ENCODE measurements around the gene ADH5. TPM values are rescaled to one million over a fixed set of nuclear protein-coding genes. Genes with fewer than 3 reads are reported as not detected.
"Not testable (repeated sequence)": the region's sequence is repeated elsewhere in the genome, so short reads cannot be mapped to it uniquely, and the experiment has no call there.

The ADH5 gene
- total and polyA plus RNA-seq, 8 donors = 152 to 305 (median 244) TPM

DNA sequence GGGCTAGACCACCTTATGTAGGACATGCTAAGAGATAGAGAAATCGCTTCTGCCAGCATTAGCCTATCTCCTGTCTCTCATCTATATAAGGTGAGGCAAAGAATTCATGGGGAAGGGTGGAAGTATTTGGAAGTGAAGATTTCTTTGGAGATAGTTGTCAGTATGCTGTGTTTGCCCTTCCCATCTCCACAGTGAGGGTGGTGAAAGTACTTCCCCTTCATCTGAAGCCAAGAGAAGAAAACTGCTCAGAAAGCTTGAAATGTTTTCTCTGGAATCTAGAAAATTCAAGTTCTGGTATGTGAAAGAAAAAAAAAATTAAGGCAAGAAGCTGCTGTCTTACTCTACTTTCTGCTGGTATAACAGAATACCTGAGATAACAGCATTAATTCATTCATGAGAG is 12.3 kb upstream of the ADH5 start:
- TF ChIP-seq, protein P1, sequence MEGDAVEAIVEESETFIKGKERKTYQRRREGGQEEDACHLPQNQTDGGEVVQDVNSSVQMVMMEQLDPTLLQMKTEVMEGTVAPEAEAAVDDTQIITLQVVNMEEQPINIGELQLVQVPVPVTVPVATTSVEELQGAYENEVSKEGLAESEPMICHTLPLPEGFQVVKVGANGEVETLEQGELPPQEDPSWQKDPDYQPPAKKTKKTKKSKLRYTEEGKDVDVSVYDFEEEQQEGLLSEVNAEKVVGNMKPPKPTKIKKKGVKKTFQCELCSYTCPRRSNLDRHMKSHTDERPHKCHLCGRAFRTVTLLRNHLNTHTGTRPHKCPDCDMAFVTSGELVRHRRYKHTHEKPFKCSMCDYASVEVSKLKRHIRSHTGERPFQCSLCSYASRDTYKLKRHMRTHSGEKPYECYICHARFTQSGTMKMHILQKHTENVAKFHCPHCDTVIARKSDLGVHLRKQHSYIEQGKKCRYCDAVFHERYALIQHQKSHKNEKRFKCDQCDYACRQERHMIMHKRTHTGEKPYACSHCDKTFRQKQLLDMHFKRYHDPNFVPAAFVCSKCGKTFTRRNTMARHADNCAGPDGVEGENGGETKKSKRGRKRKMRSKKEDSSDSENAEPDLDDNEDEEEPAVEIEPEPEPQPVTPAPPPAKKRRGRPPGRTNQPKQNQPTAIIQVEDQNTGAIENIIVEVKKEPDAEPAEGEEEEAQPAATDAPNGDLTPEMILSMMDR (IDR thresholded peaks at IDR 0.05) = no peak
- no peaks in the 10 kb centered on the region for H3K27me3 ChIP-seq
- ATAC-seq = no peak

DNA sequence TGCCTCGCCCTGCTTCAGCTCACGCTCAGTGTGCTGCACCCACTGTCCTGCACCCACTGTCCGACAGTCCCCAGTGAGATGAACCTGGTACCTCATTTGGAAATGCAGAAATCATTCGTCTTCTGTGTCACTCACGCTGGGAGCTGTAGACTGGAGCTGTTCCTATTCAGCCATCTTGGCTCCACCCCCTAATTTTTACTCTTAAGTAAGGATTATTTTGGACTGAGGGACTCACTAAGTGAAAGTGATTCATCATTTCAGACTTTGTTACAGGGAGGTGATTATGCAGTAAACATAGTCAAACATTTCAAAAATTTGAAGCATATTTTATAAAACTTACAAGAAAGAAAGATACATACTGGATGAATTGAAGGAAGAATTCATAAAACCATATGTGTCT is 11.2 kb upstream of the ADH5 start:
- H3K27me3 ChIP-seq, ATAC-seq, DNase-seq: not testable (repeated sequence)

More for the DNA sequence above, 12.3 kb upstream of the ADH5 start:
- no peak overlapping the region for H3K27ac ChIP-seq
- no peaks in the 10 kb centered on the region for H3K36me3 ChIP-seq
- H3K9me3 ChIP-seq = no peaks in the 10 kb centered on the region
- no peaks in the 10 kb centered on the region for H3K4me1 ChIP-seq
- no peak overlapping the region for H3K4me3 ChIP-seq
- DNase-seq = no peak
- intact Hi-C loops (cut with DNase I) = no loop called here

DNA sequence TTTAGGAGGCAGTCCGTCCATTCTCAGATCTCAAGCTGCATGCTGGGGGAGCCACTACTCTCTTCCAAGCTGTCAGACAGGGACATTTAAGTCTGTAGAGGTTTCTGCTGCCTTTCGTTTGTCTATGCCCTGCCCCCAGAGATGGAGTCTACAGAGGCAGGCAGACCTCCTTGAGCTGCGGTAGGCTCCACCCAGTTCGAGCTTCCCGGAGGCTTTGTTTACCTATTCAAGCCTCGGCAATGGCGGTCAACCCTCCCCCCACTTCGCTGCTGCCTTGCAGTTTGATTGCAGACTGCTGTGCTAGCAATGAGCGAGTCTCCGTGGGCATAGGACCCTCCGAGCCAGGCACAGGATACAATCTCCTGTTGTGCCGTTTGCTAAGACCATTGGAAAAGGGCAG is 10.7 kb upstream of the ADH5 start:
- TF ChIP-seq, protein P1 (IDR thresholded peaks at IDR 0.05) = no peak
- H3K36me3 ChIP-seq = no peaks in the 10 kb centered on the region
- ATAC-seq (no peak), DNase-seq (peak in 1 of 4 donors; percentile 37)
- H3K27ac ChIP-seq = no peak overlapping the region
- H3K4me1 ChIP-seq = no peaks in the 10 kb centered on the region
- no peaks in the 10 kb centered on the region for H3K9me3 ChIP-seq
- H3K4me3 ChIP-seq = no peak overlapping the region
- intact Hi-C loops (cut with DNase I) = no loop called here
- no peaks in the 10 kb centered on the region for H3K27me3 ChIP-seq

More for the DNA sequence above, 11.2 kb upstream of the ADH5 start:
- H3K36me3 ChIP-seq; H3K27ac ChIP-seq; H3K9me3 ChIP-seq; intact Hi-C loops (cut with DNase I); H3K4me1 ChIP-seq; H3K4me3 ChIP-seq: not testable (repeated sequence)

DNA sequence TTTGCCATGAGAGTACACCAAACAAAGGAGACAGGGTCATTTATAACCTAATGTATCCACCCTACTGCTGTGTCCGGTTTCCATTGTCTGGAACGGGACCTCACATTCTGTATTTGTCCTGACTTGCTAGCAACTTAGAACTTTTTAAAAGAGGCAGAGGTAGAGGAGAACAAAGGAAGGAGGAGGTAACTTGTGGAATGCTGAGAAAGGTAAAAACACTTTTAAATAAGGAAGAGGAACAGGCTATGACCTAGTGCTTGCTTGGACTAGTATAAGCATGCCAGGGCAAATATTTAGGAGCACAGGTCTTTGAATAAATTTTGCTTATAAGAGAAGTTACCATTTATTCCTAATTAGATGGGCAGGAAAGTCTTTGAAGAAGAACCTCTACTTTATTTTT is 3.3 kb upstream of the ADH5 start:
- DNase-seq; H3K27ac ChIP-seq; H3K36me3 ChIP-seq; H3K4me3 ChIP-seq; intact Hi-C loops (cut with DNase I); H3K9me3 ChIP-seq; ATAC-seq; H3K27me3 ChIP-seq: not testable (repeated sequence)
- H3K4me1 ChIP-seq = peaks cover 4 to 34% of the 10 kb centered on the region in 2 donors

DNA sequence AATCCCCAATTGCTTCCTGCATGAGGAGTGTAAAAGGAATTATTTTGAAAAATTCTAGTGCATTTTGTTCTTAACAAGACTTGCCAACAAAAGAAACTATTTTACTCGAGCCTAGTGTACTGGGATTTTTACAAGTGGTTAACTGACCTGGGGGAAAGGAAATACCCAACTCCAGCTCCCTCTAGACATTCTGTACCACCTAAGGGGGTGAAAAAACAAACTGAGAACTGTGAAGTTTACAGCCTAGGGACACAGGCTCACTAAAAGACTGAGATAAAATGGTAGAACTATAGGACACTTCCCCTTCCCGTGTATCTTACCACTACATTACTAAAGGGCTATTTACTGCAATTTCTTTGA is 2.6 kb upstream of the ADH5 start:
- H3K4me1 ChIP-seq = peaks cover 4 to 40% of the 10 kb centered on the region in 2 donors
- H3K36me3 ChIP-seq = no peaks in the 10 kb centered on the region
- H3K27ac ChIP-seq = peak overlapping the region; percentile 21 to 95
- H3K4me3 ChIP-seq = no peak overlapping the region
- intact Hi-C loops (cut with DNase I) = no loop called here
- ATAC-seq = no peak
- H3K27me3 ChIP-seq = no peaks in the 10 kb centered on the region
- DNase-seq = no peak
- TF ChIP-seq, protein P1 (IDR thresholded peaks at IDR 0.05) = no peak
- H3K9me3 ChIP-seq = no peaks in the 10 kb centered on the region

DNA sequence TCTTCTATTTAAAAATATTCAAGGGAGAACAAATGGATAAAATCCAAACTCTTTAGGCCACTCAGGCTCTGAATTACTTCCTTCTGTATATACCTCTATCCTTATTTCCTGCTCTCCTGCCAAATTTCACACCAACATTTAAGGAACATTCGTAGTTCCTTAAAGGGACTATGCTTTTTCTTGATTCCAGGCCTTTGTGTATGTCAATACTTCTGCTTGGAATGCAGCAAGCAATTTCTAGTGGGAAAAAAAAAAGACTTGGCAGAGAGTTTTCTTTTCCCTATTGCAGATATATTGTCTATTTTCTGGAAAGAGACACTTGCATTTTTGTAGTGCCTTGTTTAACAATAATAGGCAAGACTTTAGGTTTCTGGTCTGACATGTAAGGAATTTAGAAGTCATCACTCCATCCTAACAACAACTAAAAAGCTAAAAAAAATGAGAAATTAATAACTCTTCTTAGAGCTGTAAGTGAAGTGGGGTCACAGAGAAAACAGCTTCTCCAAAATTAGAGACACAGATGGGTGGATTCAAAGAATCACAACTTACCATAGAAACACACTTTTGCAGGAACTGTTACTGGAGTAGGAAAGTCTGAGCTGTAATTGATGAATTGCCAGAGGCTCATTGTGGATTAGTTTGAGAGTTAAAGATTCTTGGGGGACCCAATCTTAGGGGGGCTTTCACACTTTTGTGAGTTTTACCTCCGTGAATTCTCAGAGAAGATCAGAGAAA is 2.1 kb upstream of the ADH5 start:
- TF ChIP-seq, protein P1 (IDR thresholded peaks at IDR 0.05) = no peak
- Histone ChIP-seq H3K27me3 (no peaks in the 10 kb centered on the region), H3K9me3 (no peaks in the 10 kb centered on the region), H3K36me3 (no peaks in the 10 kb centered on the region), H3K27ac (peak overlapping the region; percentile 88 to 95), H3K4me3 (peak overlapping the region in 1 of 2 donors; percentile 66), H3K4me1 (peaks cover 4 to 43% of the 10 kb centered on the region in 2 donors)
- DNase-seq = peak in 2 of 4 donors; percentile 37 to 39
- no peak for ATAC-seq
- intact Hi-C loops (cut with DNase I) = no loop called here
